HEK293 (cell line): ENCODE measurements around the gene SF1.

Experiments used
- CTCF ChIA-PET: fragments of 350-600 bp; formaldehyde crosslinking; extraction: SDS; loops from one replicate; lab custom pipeline; 2021; ENCODE audit warnings: antibody characterized with exemption; lab: Yijun Ruan, JAX
- POLR2A ChIA-PET: fragments of 300-600 bp; formaldehyde crosslinking; extraction: SDS; loops from one replicate; lab custom pipeline; 2020; ENCODE audit warnings: antibody characterized with exemption, inconsistent platforms; lab: Yijun Ruan, JAX
- H3K27ac ChIP-seq: fragments of 200-500 bp; sonication (Bioruptor generic); 2 replicates; pipeline ENCODE4 v1.5.1; 2014; ENCODE audit warnings: low read depth, low read length, control low read depth, inconsistent platforms; ENCODE audit errors: extremely low read depth
- H3K36me3 ChIP-seq, 2 experiments: fragments of 200-500 bp in 1 of 2; sonication (Bioruptor generic) in 1 of 2; 1 replicate in 1 of 2; 2 replicates in 1 of 2; pipeline ENCODE4 v1.5.1; 2014 to 2017; ENCODE audit warnings: inconsistent platforms in 2 of 2, low read length in 2 of 2; ENCODE audit not compliant: control insufficient read depth in 2 of 2, insufficient read depth in 1 of 2
- H3K4me1 ChIP-seq: fragments of 200-500 bp; sonication (Bioruptor generic); 2 replicates; pipeline ENCODE4 v1.5.1; 2014; ENCODE audit warnings: mild to moderate bottlenecking, low read length, inconsistent platforms; ENCODE audit not compliant: control insufficient read depth, insufficient read depth
- H3K4me3 ChIP-seq: 2 replicates; pipeline ENCODE4 v1.5.1; 2011; ENCODE audit warnings: low read depth, mild to moderate bottlenecking, control low read depth, low read length, moderate library complexity
- H3K9me3 ChIP-seq: fragments of 200-500 bp; sonication (Bioruptor generic); 2 replicates; pipeline ENCODE4 v1.5.1; 2014; ENCODE audit warnings: low read depth, low read length, inconsistent platforms; ENCODE audit not compliant: control insufficient read depth, insufficient read depth
- HOXA7 ChIP-seq: sonication (generic); formaldehyde crosslinking; IDR thresholded peaks from 2 replicates; pipeline ENCODE4 v1.8.1; 2022; ENCODE audit warnings: missing genetic modification reagents, borderline replicate concordance
- SALL2 ChIP-seq: fragments of 450-650 bp; formaldehyde crosslinking; IDR thresholded peaks from 2 replicates; pipeline ENCODE4 v1.5.0; 2017; ENCODE audit warnings: missing biosample characterization, mild to moderate bottlenecking, missing genetic modification characterization, borderline replicate concordance
- ZBTB20 ChIP-seq: fragments of 450-650 bp; formaldehyde crosslinking; IDR thresholded peaks from 2 replicates; pipeline ENCODE4 v1.5.1; 2016; ENCODE audit warnings: missing biosample characterization, missing genetic modification characterization
- ZBTB8A ChIP-seq: fragments of 450-650 bp; formaldehyde crosslinking; IDR thresholded peaks from 2 replicates; pipeline ENCODE4 v1.5.1; 2016; ENCODE audit warnings: missing biosample characterization, missing genetic modification characterization
- ZNF157 ChIP-seq: fragments of 450-650 bp; formaldehyde crosslinking; IDR thresholded peaks from 2 replicates; pipeline ENCODE4 v1.5.1; 2016; ENCODE audit warnings: missing biosample characterization, missing genetic modification characterization
- ZNF214 ChIP-seq: fragments of 450-650 bp; formaldehyde crosslinking; IDR thresholded peaks from 2 replicates; pipeline ENCODE4 v1.5.1; 2017; ENCODE audit warnings: missing biosample characterization, mild to moderate bottlenecking, missing genetic modification characterization, borderline replicate concordance
- ZNF324 ChIP-seq: fragments of 450-650 bp; formaldehyde crosslinking; IDR thresholded peaks from 2 replicates; pipeline ENCODE4 v1.5.1; 2016; ENCODE audit warnings: missing biosample characterization, missing genetic modification characterization
- ZNF426 ChIP-seq: fragments of 450-650 bp; formaldehyde crosslinking; IDR thresholded peaks from 2 replicates; pipeline ENCODE4 v1.5.1; 2017; ENCODE audit warnings: missing biosample characterization, missing genetic modification characterization, mild to moderate bottlenecking, inconsistent platforms, moderate library complexity
- ZNF433 ChIP-seq: fragments of 450-650 bp; formaldehyde crosslinking; IDR thresholded peaks from 2 replicates; pipeline ENCODE4 v1.5.1; 2016; ENCODE audit warnings: missing biosample characterization, missing genetic modification characterization, low read depth
- ZNF529 ChIP-seq: fragments of 450-650 bp; formaldehyde crosslinking; IDR thresholded peaks from 2 replicates; pipeline ENCODE4 v1.5.1; 2017; ENCODE audit warnings: missing genetic modification characterization, missing biosample characterization; ENCODE audit not compliant: insufficient replicate concordance
- ZNF561 ChIP-seq: fragments of 450-650 bp; IDR thresholded peaks from 2 replicates; pipeline ENCODE4 v1.5.1; 2018; ENCODE audit warnings: missing biosample characterization, missing genetic modification characterization, borderline replicate concordance
- ZNF624 ChIP-seq: fragments of 450-650 bp; formaldehyde crosslinking; IDR thresholded peaks from 2 replicates; pipeline ENCODE4 v1.5.1; 2017; ENCODE audit warnings: missing biosample characterization, missing genetic modification characterization
- ZNF629 ChIP-seq: fragments of 450-650 bp; formaldehyde crosslinking; IDR thresholded peaks from 2 replicates; pipeline ENCODE4 v1.5.1; 2017; ENCODE audit warnings: missing biosample characterization, missing genetic modification characterization
- ZNF658 ChIP-seq: fragments of 450-650 bp; formaldehyde crosslinking; IDR thresholded peaks from 2 replicates; pipeline ENCODE4; 2016; ENCODE audit warnings: missing biosample characterization, missing genetic modification characterization
- ZNF701 ChIP-seq: fragments of 450-650 bp; formaldehyde crosslinking; IDR thresholded peaks from 2 replicates; pipeline ENCODE4 v1.5.1; 2016; ENCODE audit warnings: missing biosample characterization, missing genetic modification characterization
- TF ChIP-seq, protein P1 (sequence below): fragments of 450-650 bp; formaldehyde crosslinking; IDR thresholded peaks from 2 replicates; pipeline ENCODE4 v1.5.1; 2016; ENCODE audit warnings: missing biosample characterization, missing genetic modification characterization
- TF ChIP-seq, protein P2 (sequence below): fragments of 450-650 bp; formaldehyde crosslinking; IDR thresholded peaks from 2 replicates; pipeline ENCODE4 v1.5.1; 2016; ENCODE audit warnings: missing biosample characterization, missing genetic modification characterization
- TF ChIP-seq, protein P3 (sequence below): fragments of 450-650 bp; formaldehyde crosslinking; IDR thresholded peaks from 2 replicates; pipeline ENCODE4 v1.5.1; 2017; ENCODE audit warnings: missing biosample characterization, missing genetic modification characterization
- TF ChIP-seq, protein P4 (sequence below): fragments of 450-650 bp; formaldehyde crosslinking; IDR thresholded peaks from 2 replicates; pipeline ENCODE4 v1.5.1; 2017; ENCODE audit warnings: missing biosample characterization, missing genetic modification characterization
- TF ChIP-seq, protein P5 (sequence below): fragments of 450-650 bp; formaldehyde crosslinking; IDR thresholded peaks from 2 replicates; pipeline ENCODE4 v1.5.1; 2016; ENCODE audit warnings: missing biosample characterization, missing genetic modification characterization
- TF ChIP-seq, protein P6 (sequence below): fragments of 450-650 bp; formaldehyde crosslinking; IDR thresholded peaks from 2 replicates; pipeline ENCODE4 v1.5.1; 2016; ENCODE audit warnings: missing biosample characterization, missing genetic modification characterization, borderline replicate concordance

SF1 gene

DNA sequence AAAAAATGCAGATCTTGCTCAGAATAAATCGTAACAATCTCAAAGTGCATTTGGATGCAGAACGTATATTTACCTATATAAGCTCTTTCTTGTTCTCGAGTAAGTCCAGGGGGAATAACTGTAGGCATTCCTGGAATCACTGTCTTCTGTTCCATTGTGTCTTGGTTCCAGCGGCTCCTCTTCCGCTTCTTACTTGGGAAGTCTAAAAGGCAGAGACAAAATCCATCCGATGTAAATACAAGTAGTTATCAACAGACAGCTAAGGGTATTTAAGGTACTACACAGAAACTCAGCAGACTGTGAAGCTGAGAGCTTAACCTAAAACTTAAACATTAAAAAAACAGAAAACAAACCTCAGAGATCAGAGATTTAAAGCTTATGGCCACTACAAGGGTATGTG lies 1.9 kb downstream of the SF1 start:
- POLR2A ChIA-PET: interaction anchor here (0.6 to 2.0 kb wide), 3 partner anchors 12 to 369 kb away, joined by 3 to 16 read pairs (median 6); partner anchors contain the start of gene PYGM
- CTCF ChIA-PET: interaction anchor here (0.5 to 2.8 kb wide), 4 partner anchors 9 to 1596 kb away, joined by 3 to 13 read pairs (median 6); no protein-coding TSS in a partner anchor

DNA sequence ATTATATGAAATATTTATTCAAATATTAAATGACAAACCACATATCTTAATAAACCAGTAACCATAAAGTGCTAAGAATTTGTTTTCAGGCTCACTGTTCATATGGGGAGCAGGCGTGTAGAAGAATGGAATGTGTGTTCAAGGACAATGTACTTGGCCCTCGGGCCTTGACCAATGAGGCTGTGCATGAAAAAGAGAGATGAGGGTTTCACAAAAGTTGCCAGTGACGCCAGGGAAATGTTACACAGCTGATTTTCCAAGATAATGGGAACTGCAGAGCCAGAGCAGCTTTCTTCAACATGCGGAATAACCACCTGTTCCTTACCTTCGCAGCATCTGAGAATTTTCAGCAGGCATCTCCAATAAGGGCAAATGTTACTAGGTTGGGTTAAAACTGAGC lies 4.2 kb downstream of the SF1 start:
- no peak overlapping the region for H3K4me3 ChIP-seq
- H3K4me1 ChIP-seq: no peaks in the 10 kb centered on the region
- H3K27ac ChIP-seq: no peak overlapping the region
- H3K9me3 ChIP-seq: no peaks in the 10 kb centered on the region
- H3K36me3 ChIP-seq: peaks cover 39 to 84% of the 10 kb centered on the region in 2 experiments
- ChIA-PET POLR2A (interaction anchor here (1.8 kb wide), 1 partner anchor 8 kb away, joined by 5 read pairs; no protein-coding TSS in a partner anchor), CTCF (interaction anchor here (0.7 to 1.4 kb wide), 4 partner anchors 10 to 27 kb away, joined by 3 to 4 read pairs (median 3); partner anchors contain the start of gene PYGM)
- no peak for TF ChIP-seq ZNF324 (tag by site-specific recombination)
- TF ChIP-seq, protein P1, sequence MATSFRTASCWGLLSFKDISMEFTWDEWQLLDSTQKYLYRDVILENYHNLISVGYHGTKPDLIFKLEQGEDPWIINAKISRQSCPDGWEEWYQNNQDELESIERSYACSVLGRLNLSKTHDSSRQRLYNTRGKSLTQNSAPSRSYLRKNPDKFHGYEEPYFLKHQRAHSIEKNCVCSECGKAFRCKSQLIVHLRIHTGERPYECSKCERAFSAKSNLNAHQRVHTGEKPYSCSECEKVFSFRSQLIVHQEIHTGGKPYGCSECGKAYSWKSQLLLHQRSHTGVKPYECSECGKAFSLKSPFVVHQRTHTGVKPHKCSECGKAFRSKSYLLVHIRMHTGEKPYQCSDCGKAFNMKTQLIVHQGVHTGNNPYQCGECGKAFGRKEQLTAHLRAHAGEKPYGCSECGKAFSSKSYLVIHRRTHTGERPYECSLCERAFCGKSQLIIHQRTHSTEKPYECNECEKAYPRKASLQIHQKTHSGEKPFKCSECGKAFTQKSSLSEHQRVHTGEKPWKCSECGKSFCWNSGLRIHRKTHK (tag by site-specific recombination): no peak
- TF ChIP-seq ZNF629 (tag by site-specific recombination): no peak
- TF ChIP-seq ZNF561 (tag by site-specific recombination): no peak
- TF ChIP-seq, protein P2, sequence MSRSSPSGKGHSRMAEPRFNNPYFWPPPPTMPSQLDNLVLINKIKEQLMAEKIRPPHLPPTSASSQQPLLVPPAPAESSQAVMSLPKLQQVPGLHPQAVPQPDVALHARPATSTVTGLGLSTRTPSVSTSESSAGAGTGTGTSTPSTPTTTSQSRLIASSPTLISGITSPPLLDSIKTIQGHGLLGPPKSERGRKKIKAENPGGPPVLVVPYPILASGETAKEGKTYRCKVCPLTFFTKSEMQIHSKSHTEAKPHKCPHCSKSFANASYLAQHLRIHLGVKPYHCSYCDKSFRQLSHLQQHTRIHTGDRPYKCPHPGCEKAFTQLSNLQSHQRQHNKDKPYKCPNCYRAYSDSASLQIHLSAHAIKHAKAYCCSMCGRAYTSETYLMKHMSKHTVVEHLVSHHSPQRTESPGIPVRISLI (tag by site-specific recombination): no peak
- TF ChIP-seq, protein P3, sequence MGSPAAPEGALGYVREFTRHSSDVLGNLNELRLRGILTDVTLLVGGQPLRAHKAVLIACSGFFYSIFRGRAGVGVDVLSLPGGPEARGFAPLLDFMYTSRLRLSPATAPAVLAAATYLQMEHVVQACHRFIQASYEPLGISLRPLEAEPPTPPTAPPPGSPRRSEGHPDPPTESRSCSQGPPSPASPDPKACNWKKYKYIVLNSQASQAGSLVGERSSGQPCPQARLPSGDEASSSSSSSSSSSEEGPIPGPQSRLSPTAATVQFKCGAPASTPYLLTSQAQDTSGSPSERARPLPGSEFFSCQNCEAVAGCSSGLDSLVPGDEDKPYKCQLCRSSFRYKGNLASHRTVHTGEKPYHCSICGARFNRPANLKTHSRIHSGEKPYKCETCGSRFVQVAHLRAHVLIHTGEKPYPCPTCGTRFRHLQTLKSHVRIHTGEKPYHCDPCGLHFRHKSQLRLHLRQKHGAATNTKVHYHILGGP (tag by site-specific recombination): no peak
- no peak for TF ChIP-seq ZNF701 (tag by site-specific recombination)
- TF ChIP-seq HOXA7 (CRISPR knock-in tag): no peak

More for the DNA sequence above, 1.9 kb downstream of the SF1 start:
- H3K9me3 ChIP-seq: no peaks in the 10 kb centered on the region
- H3K36me3 ChIP-seq: peaks cover 39 to 65% of the 10 kb centered on the region in 2 experiments
- H3K4me3 ChIP-seq: peak overlapping the region; percentile 96
- H3K4me1 ChIP-seq: no peaks in the 10 kb centered on the region
- no peak overlapping the region for H3K27ac ChIP-seq
- no peak for TF ChIP-seq ZNF624 (tag by site-specific recombination)
- TF ChIP-seq ZNF157: no peak
- no peak for TF ChIP-seq ZNF214 (tag by site-specific recombination)
- no peak for TF ChIP-seq SALL2 (tag by site-specific recombination)
- no peak for TF ChIP-seq ZBTB8A
- no peak for TF ChIP-seq ZNF433 (tag by site-specific recombination)
- TF ChIP-seq, protein P4, sequence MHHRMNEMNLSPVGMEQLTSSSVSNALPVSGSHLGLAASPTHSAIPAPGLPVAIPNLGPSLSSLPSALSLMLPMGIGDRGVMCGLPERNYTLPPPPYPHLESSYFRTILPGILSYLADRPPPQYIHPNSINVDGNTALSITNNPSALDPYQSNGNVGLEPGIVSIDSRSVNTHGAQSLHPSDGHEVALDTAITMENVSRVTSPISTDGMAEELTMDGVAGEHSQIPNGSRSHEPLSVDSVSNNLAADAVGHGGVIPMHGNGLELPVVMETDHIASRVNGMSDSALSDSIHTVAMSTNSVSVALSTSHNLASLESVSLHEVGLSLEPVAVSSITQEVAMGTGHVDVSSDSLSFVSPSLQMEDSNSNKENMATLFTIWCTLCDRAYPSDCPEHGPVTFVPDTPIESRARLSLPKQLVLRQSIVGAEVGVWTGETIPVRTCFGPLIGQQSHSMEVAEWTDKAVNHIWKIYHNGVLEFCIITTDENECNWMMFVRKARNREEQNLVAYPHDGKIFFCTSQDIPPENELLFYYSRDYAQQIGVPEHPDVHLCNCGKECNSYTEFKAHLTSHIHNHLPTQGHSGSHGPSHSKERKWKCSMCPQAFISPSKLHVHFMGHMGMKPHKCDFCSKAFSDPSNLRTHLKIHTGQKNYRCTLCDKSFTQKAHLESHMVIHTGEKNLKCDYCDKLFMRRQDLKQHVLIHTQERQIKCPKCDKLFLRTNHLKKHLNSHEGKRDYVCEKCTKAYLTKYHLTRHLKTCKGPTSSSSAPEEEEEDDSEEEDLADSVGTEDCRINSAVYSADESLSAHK (tag by site-specific recombination): no peak
- no peak for TF ChIP-seq ZNF529
- TF ChIP-seq, protein P5, sequence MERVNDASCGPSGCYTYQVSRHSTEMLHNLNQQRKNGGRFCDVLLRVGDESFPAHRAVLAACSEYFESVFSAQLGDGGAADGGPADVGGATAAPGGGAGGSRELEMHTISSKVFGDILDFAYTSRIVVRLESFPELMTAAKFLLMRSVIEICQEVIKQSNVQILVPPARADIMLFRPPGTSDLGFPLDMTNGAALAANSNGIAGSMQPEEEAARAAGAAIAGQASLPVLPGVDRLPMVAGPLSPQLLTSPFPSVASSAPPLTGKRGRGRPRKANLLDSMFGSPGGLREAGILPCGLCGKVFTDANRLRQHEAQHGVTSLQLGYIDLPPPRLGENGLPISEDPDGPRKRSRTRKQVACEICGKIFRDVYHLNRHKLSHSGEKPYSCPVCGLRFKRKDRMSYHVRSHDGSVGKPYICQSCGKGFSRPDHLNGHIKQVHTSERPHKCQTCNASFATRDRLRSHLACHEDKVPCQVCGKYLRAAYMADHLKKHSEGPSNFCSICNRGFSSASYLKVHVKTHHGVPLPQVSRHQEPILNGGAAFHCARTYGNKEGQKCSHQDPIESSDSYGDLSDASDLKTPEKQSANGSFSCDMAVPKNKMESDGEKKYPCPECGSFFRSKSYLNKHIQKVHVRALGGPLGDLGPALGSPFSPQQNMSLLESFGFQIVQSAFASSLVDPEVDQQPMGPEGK (tag by site-specific recombination): no peak
- no peak for TF ChIP-seq ZNF658 (tag by site-specific recombination)
- no peak for TF ChIP-seq ZBTB20
- TF ChIP-seq, protein P6, sequence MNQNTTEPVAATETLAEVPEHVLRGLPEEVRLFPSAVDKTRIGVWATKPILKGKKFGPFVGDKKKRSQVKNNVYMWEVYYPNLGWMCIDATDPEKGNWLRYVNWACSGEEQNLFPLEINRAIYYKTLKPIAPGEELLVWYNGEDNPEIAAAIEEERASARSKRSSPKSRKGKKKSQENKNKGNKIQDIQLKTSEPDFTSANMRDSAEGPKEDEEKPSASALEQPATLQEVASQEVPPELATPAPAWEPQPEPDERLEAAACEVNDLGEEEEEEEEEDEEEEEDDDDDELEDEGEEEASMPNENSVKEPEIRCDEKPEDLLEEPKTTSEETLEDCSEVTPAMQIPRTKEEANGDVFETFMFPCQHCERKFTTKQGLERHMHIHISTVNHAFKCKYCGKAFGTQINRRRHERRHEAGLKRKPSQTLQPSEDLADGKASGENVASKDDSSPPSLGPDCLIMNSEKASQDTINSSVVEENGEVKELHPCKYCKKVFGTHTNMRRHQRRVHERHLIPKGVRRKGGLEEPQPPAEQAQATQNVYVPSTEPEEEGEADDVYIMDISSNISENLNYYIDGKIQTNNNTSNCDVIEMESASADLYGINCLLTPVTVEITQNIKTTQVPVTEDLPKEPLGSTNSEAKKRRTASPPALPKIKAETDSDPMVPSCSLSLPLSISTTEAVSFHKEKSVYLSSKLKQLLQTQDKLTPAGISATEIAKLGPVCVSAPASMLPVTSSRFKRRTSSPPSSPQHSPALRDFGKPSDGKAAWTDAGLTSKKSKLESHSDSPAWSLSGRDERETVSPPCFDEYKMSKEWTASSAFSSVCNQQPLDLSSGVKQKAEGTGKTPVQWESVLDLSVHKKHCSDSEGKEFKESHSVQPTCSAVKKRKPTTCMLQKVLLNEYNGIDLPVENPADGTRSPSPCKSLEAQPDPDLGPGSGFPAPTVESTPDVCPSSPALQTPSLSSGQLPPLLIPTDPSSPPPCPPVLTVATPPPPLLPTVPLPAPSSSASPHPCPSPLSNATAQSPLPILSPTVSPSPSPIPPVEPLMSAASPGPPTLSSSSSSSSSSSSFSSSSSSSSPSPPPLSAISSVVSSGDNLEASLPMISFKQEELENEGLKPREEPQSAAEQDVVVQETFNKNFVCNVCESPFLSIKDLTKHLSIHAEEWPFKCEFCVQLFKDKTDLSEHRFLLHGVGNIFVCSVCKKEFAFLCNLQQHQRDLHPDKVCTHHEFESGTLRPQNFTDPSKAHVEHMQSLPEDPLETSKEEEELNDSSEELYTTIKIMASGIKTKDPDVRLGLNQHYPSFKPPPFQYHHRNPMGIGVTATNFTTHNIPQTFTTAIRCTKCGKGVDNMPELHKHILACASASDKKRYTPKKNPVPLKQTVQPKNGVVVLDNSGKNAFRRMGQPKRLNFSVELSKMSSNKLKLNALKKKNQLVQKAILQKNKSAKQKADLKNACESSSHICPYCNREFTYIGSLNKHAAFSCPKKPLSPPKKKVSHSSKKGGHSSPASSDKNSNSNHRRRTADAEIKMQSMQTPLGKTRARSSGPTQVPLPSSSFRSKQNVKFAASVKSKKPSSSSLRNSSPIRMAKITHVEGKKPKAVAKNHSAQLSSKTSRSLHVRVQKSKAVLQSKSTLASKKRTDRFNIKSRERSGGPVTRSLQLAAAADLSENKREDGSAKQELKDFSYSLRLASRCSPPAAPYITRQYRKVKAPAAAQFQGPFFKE (tag by site-specific recombination): no peak
- TF ChIP-seq ZNF426 (tag by site-specific recombination): no peak
